AG04450 (cell line): ENCODE data around the gene LITAF. TPM values are rescaled to one million over a fixed set of nuclear protein-coding genes. Genes with fewer than 3 reads are reported as not detected.

Experiments used
- CTCF ChIA-PET: fragments of 300-600, 350-600 bp; formaldehyde crosslinking; extraction: SDS; loops from one replicate; lab custom pipeline; 2022; ENCODE audit warnings: antibody characterized with exemption, inconsistent platforms; lab: Charles Lee
- POLR2A ChIA-PET: fragments of 350-600 bp; formaldehyde crosslinking; extraction: SDS; loops from one replicate; lab custom pipeline; 2021; ENCODE audit warnings: antibody characterized with exemption, inconsistent platforms; lab: Yijun Ruan, JAX
- DNase-seq: peaks from one replicate; pipeline ENCODE4 v3.0.0-alpha.2; 2011; ENCODE audit warnings: low read depth, low spot score
- H3K27ac ChIP-seq: one replicate; pipeline ENCODE4 v1.5.1; 2012; ENCODE audit warnings: low read depth, low read length, control low read depth
- H3K27me3 ChIP-seq: one replicate; pipeline ENCODE4 v1.6.0; 2012; ENCODE audit warnings: low read length; ENCODE audit not compliant: control insufficient read depth, insufficient read depth
- H3K4me3 ChIP-seq: 2 replicates; pipeline ENCODE4 v1.5.1; 2011; ENCODE audit warnings: mild to moderate bottlenecking, low read depth, low read length, control low read depth
- H3K9me3 ChIP-seq: 2 replicates; pipeline ENCODE4 v1.5.1; 2012; ENCODE audit warnings: low read length; ENCODE audit not compliant: control insufficient read depth, insufficient read depth
- CTCF ChIP-seq: IDR thresholded peaks from 2 replicates; pipeline ENCODE4 v1.5.1; 2011; ENCODE audit warnings: low read depth, low read length, control low read depth, inconsistent platforms
- polyA plus RNA-seq: library from polyadenylated mRNA; depleted of rRNA; stranded (reverse); fragments of >200 nt; gene quantifications from 2 replicates; pipeline ENCODE4 v1.2.3, GENCODE V29; 2011

The LITAF gene
- polyA plus RNA-seq, 1 experiment: 190 TPM

GRCh38 chr16:11612665-11613025, 25.9 kb upstream of the LITAF start:
- H3K4me3 ChIP-seq: no peak overlapping the region
- ChIA-PET POLR2A (no interaction called here), CTCF (no interaction called here)
- TF ChIP-seq CTCF: no peak
- H3K27ac ChIP-seq: no peak overlapping the region
- no peaks in the 10 kb centered on the region for H3K9me3 ChIP-seq
- DNase-seq: no peak
- no peaks in the 10 kb centered on the region for H3K27me3 ChIP-seq

GRCh38 chr16:11611871-11612664, 25.3 kb upstream of the LITAF start:
- Histone ChIP-seq H3K9me3 (no peaks in the 10 kb centered on the region; the same call in 1 of the 2 replicates), H3K27me3 (no peaks in the 10 kb centered on the region), H3K4me3 (no peak overlapping the region), H3K27ac (no peak overlapping the region)
- ChIA-PET CTCF (no interaction called here), POLR2A (no interaction called here)
- DNase-seq: no peak
- no peak for TF ChIP-seq CTCF

- no peaks in the 10 kb centered on the region for H3K27me3 ChIP-seq
- ChIA-PET CTCF (no interaction called here), POLR2A (no interaction called here)
- no peaks in the 10 kb centered on the region; the same call in 1 of the 2 replicates for H3K9me3 ChIP-seq
- TF ChIP-seq CTCF: no peak
- DNase-seq: no peak
- no peak overlapping the region for H3K27ac ChIP-seq
- H3K4me3 ChIP-seq: no peak overlapping the region
Measured at GRCh38 chr16:11610580-11610979, 23.9 kb upstream of the LITAF start.

- TF ChIP-seq CTCF: no peak
- Histone ChIP-seq H3K9me3 (no peaks in the 10 kb centered on the region; the same call in 1 of the 2 replicates), H3K27ac (no peak overlapping the region), H3K4me3 (no peak overlapping the region), H3K27me3 (no peaks in the 10 kb centered on the region)
- no peak for DNase-seq
- CTCF ChIA-PET: no interaction called here
- POLR2A ChIA-PET: no interaction called here
Measured at GRCh38 chr16:11610121-11610505, 23.4 kb upstream of the LITAF start.

- ChIA-PET POLR2A (no interaction called here), CTCF (no interaction called here)
- no peak for TF ChIP-seq CTCF
- no peak overlapping the region for H3K4me3 ChIP-seq
- no peak overlapping the region for H3K27ac ChIP-seq
- DNase-seq: no peak
- H3K9me3 ChIP-seq: no peaks in the 10 kb centered on the region; the same call in 1 of the 2 replicates
- no peaks in the 10 kb centered on the region for H3K27me3 ChIP-seq
Measured at GRCh38 chr16:11609474-11610120, 22.9 kb upstream of the LITAF start.
